Tibial nerve (tissue), 4 donors: ENCODE measurements around the gene ADM5.

ENCODE experiments used
- CTCF ChIP-seq, 5 experiments: fragments of 200-600 bp in 3 of 5; fragments of 450-650 bp in 2 of 5; sonication (generic) in 3 of 5; IDR thresholded peaks; one replicate each; pipeline ENCODE4 v1.5.1; 2016 to 2019; ENCODE audit warnings: antibody characterized with exemption in 5 of 5, mild to moderate bottlenecking in 3 of 5, moderate library complexity in 2 of 5
- EP300 ChIP-seq, 2 donors: sonication (generic); formaldehyde crosslinking; IDR thresholded peaks; one replicate each; pipeline ENCODE4 v1.6.1; 2017; ENCODE audit warnings: antibody characterized with exemption in 2 of 2, mild to moderate bottlenecking in 1 of 2
- POLR2A ChIP-seq, 2 donors: fragments of 450-650 bp; IDR thresholded peaks; one replicate each; pipeline ENCODE4 v1.6.1; 2017; ENCODE audit warnings: antibody characterized with exemption in 2 of 2, mild to moderate bottlenecking in 2 of 2, moderate library complexity in 2 of 2

DNA sequence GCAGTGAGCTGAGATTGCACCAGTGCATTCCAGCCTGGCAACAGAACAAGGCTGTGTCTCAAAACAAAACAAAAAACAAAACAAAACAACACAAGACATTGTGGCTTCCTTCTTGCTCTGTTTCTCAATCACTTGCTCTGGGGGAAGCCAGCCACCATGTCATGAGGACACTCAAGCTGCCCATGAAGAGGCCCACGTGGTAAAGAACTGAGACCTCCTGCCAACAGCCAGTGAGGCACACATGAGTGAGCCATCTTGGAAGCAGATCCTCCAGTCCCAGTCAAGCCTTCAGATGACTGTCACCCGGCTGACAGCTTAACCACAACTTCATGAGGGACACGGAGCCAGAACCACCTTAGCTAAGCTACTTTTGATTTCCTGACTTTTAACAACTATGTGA, 26.8 kb downstream of the ADM5 start:
- no peak for TF ChIP-seq CTCF (IDR thresholded peaks at IDR 0.05)
- no peak for TF ChIP-seq EP300 (IDR thresholded peaks at IDR 0.05)
- TF ChIP-seq POLR2A (IDR thresholded peaks at IDR 0.05) = no peak
